ENCODE measurements around the gene RPL3.

Gene RPL3

DNA sequence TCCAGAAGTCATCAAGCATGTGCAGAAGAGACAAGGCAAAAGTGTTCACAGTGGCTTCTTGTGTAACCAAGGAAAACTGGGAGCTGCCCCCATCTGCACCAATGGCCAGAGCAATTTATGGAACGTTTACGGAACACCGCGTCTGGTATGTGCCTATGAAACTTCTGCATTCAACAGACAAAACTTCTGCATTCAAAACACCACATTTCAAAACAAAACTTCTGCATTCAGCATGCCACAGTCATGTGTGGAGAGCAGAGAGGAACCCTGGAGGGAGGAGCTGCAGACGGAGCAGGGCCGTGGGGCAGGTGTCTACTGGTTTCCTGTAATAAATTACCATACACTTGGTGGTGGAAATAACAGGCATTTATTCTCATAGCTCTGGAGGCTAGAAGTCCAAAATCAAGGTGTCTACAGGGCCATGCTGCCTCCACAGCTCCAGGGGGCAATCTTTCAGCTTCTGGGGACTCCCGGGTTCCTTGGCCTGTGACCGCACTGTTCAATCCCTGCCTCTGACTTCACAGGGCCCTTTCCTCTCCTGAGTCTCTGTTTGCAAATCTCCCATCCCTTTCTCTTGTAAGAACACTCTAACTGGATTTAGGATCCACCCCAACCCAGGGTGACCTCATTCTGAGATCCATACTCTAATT, 32.2 kb downstream of the RPL3 start:
- no peak for TF ChIP-seq CTCF (IDR thresholded peaks at IDR 0.05; ENCODE audit: insufficient read depth, low read length, missing control alignments)
- CTCF ChIA-PET, result interaction anchor here (0.9 to 1.0 kb wide), 2 partner anchors 20 to 23 kb away, joined by 3 to 4 read pairs; no protein-coding TSS in a partner anchor
- POLR2A ChIA-PET, result interaction anchor here (0.8 kb wide), 1 partner anchor 31 kb away, joined by 3 read pairs; no protein-coding TSS in a partner anchor
- no peak for DNase-seq (ENCODE audit: low read depth, low spot score)
- no peak overlapping the region for H3K4me3 ChIP-seq (ENCODE audit: low read depth, low read length)

- TF ChIP-seq CTCF (IDR thresholded peaks at IDR 0.05; ENCODE audit: insufficient read depth, low read length, missing control alignments), result no peak
- ChIA-PET CTCF (no interaction called here), POLR2A (no interaction called here)
- no peak overlapping the region for H3K4me3 ChIP-seq (ENCODE audit: low read depth, low read length)
- no peak for DNase-seq (ENCODE audit: low read depth, low spot score)
Measured at GRCh38 chr22:39284983-39285382, 34.4 kb downstream of the RPL3 start.

DNA sequence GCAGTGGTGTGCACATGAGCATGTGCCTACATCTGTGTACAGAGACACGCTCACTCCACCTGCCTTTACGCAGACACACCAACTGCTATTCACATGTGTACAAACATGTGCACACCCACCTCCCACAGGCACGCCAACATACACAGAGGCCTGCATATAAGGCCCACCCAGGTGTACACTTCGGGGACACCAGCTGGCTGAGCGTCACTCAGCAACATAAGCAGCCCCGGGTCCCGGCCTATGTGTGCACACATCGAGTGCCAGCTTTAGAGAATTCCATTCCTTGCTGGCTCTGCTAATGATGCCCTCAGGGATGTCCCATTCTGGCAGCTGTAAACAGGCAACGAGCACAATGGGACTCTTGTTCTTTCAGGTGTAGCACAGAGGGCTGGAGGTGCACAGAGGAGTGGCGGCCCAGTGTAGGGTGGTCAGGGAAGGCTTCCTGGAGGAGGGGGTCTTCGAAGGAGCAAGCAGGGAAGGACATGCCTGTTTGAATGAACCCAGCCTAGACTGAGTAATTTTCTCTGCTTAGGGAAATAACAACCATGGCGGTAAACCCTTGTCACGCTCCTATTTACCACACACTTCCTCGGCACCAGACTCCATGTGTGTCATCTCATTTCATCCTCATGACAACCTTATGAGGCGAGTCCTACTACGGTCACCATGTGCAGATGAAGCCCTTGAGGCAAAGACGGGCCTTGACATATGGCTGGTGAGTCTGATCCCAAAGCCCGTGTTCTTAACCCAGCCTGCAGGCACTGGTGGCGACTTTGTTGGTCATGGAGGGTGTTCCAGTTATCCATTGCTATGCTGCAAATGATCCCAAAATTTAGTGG, 35.1 kb downstream of the RPL3 start:
- DNase-seq (ENCODE audit: low read depth, low spot score), result no peak
- no peak for TF ChIP-seq CTCF (IDR thresholded peaks at IDR 0.05; ENCODE audit: insufficient read depth, low read length, missing control alignments)
- CTCF ChIA-PET, result no interaction called here
- POLR2A ChIA-PET, result no interaction called here
- H3K4me3 ChIP-seq (ENCODE audit: low read depth, low read length), result no peak overlapping the region

- CTCF ChIA-PET, result no interaction called here
- no peak for DNase-seq (ENCODE audit: low read depth, low spot score)
Measured at GRCh38 chr22:39283322-39284141, 35.9 kb downstream of the RPL3 start.

GRCh38 chr22:39282645-39283321, 36.6 kb downstream of the RPL3 start:
- DNase-seq (ENCODE audit: low read depth, low spot score), result no peak
- CTCF ChIA-PET, result no interaction called here
- POLR2A ChIA-PET, result no interaction called here

More at GRCh38 chr22:39283322-39284141, 35.9 kb downstream of the RPL3 start:
- POLR2A ChIA-PET, result no interaction called here
- H3K4me3 ChIP-seq (ENCODE audit: low read depth, low read length), result no peak overlapping the region
- no peak for TF ChIP-seq CTCF (IDR thresholded peaks at IDR 0.05; ENCODE audit: insufficient read depth, low read length, missing control alignments)

More at GRCh38 chr22:39282645-39283321, 36.6 kb downstream of the RPL3 start:
- H3K4me3 ChIP-seq (ENCODE audit: low read depth, low read length), result no peak overlapping the region
- no peak for TF ChIP-seq CTCF (IDR thresholded peaks at IDR 0.05; ENCODE audit: insufficient read depth, low read length, missing control alignments)
